Measurements from ENCODE around the gene WWC2.
"Not testable (repeated sequence)": the region's sequence is repeated elsewhere in the genome, so short reads cannot be mapped to it uniquely, and the experiment has no call there.

Gene WWC2

GRCh38 chr4:183118141-183118540 lies 19.1 kb downstream of the WWC2 start:
- Histone ChIP-seq H3K27ac (replicated peaks) (no peak overlapping the region), H3K4me3 (replicated peaks; ENCODE audit: insufficient read depth, low read length) (no peak overlapping the region), H3K27me3 (ENCODE audit: insufficient read depth, poor library complexity, severe bottlenecking) (no peaks in the 10 kb centered on the region)
- no peak for DNase-seq (ENCODE audit: low read depth in 1 of 2, low spot score in 1 of 2)
- TF ChIP-seq POLR2AphosphoS5 (IDR thresholded peaks at IDR 0.05; ENCODE audit: low read depth) (no peak), GABPA (IDR thresholded peaks at IDR 0.05; ENCODE audit: low read depth) (no peak)

- no peak for TF ChIP-seq GABPA (IDR thresholded peaks at IDR 0.05; ENCODE audit: low read depth)
- TF ChIP-seq SPI1 (IDR thresholded peaks at IDR 0.05; ENCODE audit: borderline replicate concordance, low read depth), result no peak
- no peak for TF ChIP-seq CTCF (IDR thresholded peaks at IDR 0.05; ENCODE audit: insufficient read depth, low read length)
- TF ChIP-seq POLR2AphosphoS5 (IDR thresholded peaks at IDR 0.05; ENCODE audit: low read depth), result no peak
- H3K4me3 ChIP-seq (replicated peaks; ENCODE audit: insufficient read depth, low read length), result no peak overlapping the region
- DNase-seq (ENCODE audit: low read depth in 1 of 2, low spot score in 1 of 2), result no peak
Observed at GRCh38 chr4:183118585-183118984, 19.5 kb downstream of the WWC2 start.

GRCh38 chr4:183121660-183122059 lies 22.6 kb downstream of the WWC2 start:
- not testable (repeated sequence) for DNase-seq (ENCODE audit: low read depth in 1 of 2, low spot score in 1 of 2); H3K27ac ChIP-seq (replicated peaks); H3K4me3 ChIP-seq (replicated peaks; ENCODE audit: insufficient read depth, low read length); H3K27me3 ChIP-seq (ENCODE audit: insufficient read depth, poor library complexity, severe bottlenecking)

More at GRCh38 chr4:183118585-183118984, 19.5 kb downstream of the WWC2 start:
- no peak overlapping the region for H3K27ac ChIP-seq (replicated peaks)
- no peaks in the 10 kb centered on the region for H3K27me3 ChIP-seq (ENCODE audit: insufficient read depth, poor library complexity, severe bottlenecking)

GRCh38 chr4:183124228-183124627 lies 25.2 kb downstream of the WWC2 start:
- peaks cover 4% of the 10 kb centered on the region for H3K27me3 ChIP-seq (ENCODE audit: insufficient read depth, poor library complexity, severe bottlenecking)
- no peak overlapping the region for H3K4me3 ChIP-seq (replicated peaks; ENCODE audit: insufficient read depth, low read length)
- DNase-seq (ENCODE audit: low read depth in 1 of 2, low spot score in 1 of 2), result no peak
- H3K27ac ChIP-seq (replicated peaks), result no peak overlapping the region
- TF ChIP-seq CTCF (IDR thresholded peaks at IDR 0.05; ENCODE audit: insufficient read depth, low read length) (no peak), SPI1 (IDR thresholded peaks at IDR 0.05; ENCODE audit: borderline replicate concordance, low read depth) (no peak), REST (IDR thresholded peaks at IDR 0.05; ENCODE audit: insufficient replicate concordance, low read depth) (no peak), POLR2AphosphoS5 (IDR thresholded peaks at IDR 0.05; ENCODE audit: low read depth) (no peak), GABPA (IDR thresholded peaks at IDR 0.05; ENCODE audit: low read depth) (no peak)

- no peak overlapping the region for H3K27ac ChIP-seq (replicated peaks)
- H3K4me3 ChIP-seq (replicated peaks; ENCODE audit: insufficient read depth, low read length), result no peak overlapping the region
- DNase-seq (ENCODE audit: low read depth in 1 of 2, low spot score in 1 of 2), result no peak
- peaks cover 4% of the 10 kb centered on the region for H3K27me3 ChIP-seq (ENCODE audit: insufficient read depth, poor library complexity, severe bottlenecking)
- no peak for TF ChIP-seq REST (IDR thresholded peaks at IDR 0.05; ENCODE audit: insufficient replicate concordance, low read depth)
Observed at GRCh38 chr4:183124865-183125264, 25.8 kb downstream of the WWC2 start.

Measured in HL-60 (cell line).